Spinal cord (tissue), 10 donors: ENCODE results near the gene PKP3. TPM values are rescaled to one million over a fixed set of nuclear protein-coding genes. Genes with fewer than 3 reads are reported as not detected.
"Not testable (repeated sequence)": the region's sequence is repeated elsewhere in the genome, so short reads cannot be mapped to it uniquely, and the experiment has no call there.

Source experiments
- DNase-seq, 6 donors: peaks; one replicate each; pipeline versions ENCODE4 v3.0.0 to v3.0.0-alpha.2; 2013 to 2015; ENCODE audit warnings: low spot score in 6 of 6, low read depth in 4 of 6
- H3K27ac ChIP-seq: one replicate; pipeline ENCODE4 v1.5.1; 2013; ENCODE audit warnings: low read depth, low read length, control low read depth
- H3K27me3 ChIP-seq: one replicate; pipeline ENCODE4 v1.6.1; 2013; ENCODE audit warnings: low read length; ENCODE audit not compliant: control insufficient read depth, insufficient read depth
- H3K36me3 ChIP-seq: one replicate; pipeline ENCODE4 v1.6.1; 2013; ENCODE audit warnings: low read length; ENCODE audit not compliant: control insufficient read depth, insufficient read depth
- H3K4me1 ChIP-seq: one replicate; pipeline ENCODE4 v1.6.1; 2013; ENCODE audit warnings: low read length; ENCODE audit not compliant: control insufficient read depth, insufficient read depth
- H3K4me3 ChIP-seq: one replicate; pipeline ENCODE4 v1.5.1; 2013; ENCODE audit warnings: low read depth, low read length, control low read depth
- H3K9me3 ChIP-seq: one replicate; pipeline ENCODE4 v1.6.1; 2013; ENCODE audit warnings: low read length; ENCODE audit not compliant: control insufficient read depth, insufficient read depth
- WGBS: methylation state at CpG from one replicate; pipeline ENCODE4 v1.1.5; 2013; ENCODE audit warnings: missing lambda C conversion rate; ENCODE audit not compliant: insufficient coverage; 5-methylcytosine and 5-hydroxymethylcytosine counted together
- polyA plus RNA-seq, 2 donors: library from polyadenylated mRNA; unstranded; fragments of 120-200 nt; gene quantifications; one replicate each; pipeline ENCODE4 v1.2.1, GENCODE V29; 2013; ENCODE audit not compliant: insufficient read length in 2 of 2
- total RNA-seq, 2 donors: library from RNA; depleted of rRNA in 1 of 2; stranded (reverse); fragments of 120-200 nt in 1 of 2; fragments of >200 nt in 1 of 2; gene quantifications; one replicate each; pipeline versions ENCODE4 v1.2.3 to v1.2.4, GENCODE V29; 2013 to 2014
- donor health status: healthy.

PKP3 gene
- total and polyA plus RNA-seq, 4 donors = 0.61 to 1.3 (median 0.73) TPM

DNA sequence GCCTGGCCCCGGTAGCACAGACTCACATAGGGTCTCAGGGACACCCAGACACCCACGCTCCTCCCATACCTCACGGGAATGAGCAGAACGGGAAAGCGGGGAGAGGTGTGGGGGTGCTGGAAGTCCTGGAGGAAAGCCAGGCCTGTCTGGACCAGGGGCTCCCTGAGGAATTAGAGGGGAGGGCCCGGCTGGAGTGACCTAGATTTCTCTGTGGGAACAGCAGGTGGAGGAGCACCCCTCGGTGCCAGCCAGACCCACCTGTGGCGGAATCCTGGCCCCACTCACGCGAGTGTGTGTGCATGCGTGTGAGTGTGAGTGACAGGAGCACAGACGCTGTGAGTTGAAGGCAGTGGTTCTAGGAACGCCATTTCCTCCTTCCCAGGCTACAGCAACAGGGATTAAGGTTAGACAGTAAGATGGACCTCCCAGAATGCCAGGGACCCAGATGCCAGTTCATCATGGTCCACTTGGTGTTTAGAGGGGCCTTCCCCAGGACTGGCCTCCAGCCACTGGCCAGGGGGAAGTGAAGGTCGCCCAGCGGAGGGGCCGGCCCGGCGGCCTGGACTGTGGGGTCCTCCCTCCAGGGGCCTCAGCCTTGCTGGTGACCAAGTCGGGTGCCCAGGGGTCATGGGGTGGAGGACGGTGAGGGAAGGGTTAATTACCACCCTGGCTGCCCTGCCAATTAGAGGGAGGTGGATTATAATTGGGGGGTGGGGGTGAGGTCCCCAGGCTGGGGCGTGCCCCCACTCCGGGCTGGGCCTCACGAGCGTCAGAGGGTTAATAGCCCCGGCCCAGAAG lies 1.0 kb downstream of the PKP3 start:
- 77% methylated on average over 17 of the region's 25 CpGs for WGBS
- no peak overlapping the region for H3K27ac ChIP-seq

DNA sequence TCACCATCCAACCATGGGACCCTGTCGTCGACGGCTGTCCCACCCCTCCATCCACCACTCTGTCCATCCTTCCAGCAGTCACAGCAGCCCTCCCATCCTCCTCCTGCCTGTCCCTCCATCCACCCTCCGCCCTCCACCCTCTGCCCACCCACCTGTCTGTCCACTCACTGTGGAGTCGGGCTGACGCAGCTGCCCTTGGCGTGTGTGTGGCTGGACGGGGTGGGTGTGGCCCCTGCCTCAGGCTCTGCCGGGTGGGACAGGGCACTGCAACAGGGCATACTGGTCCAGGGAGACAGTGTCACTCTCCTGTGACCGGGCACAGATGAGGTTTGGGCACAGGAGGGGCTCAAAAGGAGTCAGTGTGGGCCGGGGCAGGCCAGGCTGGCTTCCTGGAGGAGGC lies 1.9 kb downstream of the PKP3 start:
- H3K36me3 ChIP-seq = no peaks in the 10 kb centered on the region
- peaks cover 13% of the 10 kb centered on the region for H3K27me3 ChIP-seq
- no peak overlapping the region for H3K4me3 ChIP-seq
- WGBS = 78% methylated on average over 11 of the region's 11 CpGs
- H3K4me1 ChIP-seq = peaks cover 14% of the 10 kb centered on the region
- no peak for DNase-seq
- no peaks in the 10 kb centered on the region for H3K9me3 ChIP-seq
- H3K27ac ChIP-seq = no peak overlapping the region

More for the DNA sequence above, 1.0 kb downstream of the PKP3 start:
- H3K4me1 ChIP-seq = peaks cover 14% of the 10 kb centered on the region
- no peaks in the 10 kb centered on the region for H3K9me3 ChIP-seq
- DNase-seq = no peak
- no peak overlapping the region for H3K4me3 ChIP-seq
- peaks cover 11% of the 10 kb centered on the region for H3K27me3 ChIP-seq
- H3K36me3 ChIP-seq = no peaks in the 10 kb centered on the region

- Histone ChIP-seq H3K27me3 (peaks cover 13% of the 10 kb centered on the region), H3K4me3 (peak overlapping the region; percentile 18), H3K4me1 (peaks cover 14% of the 10 kb centered on the region), H3K36me3 (no peaks in the 10 kb centered on the region), H3K27ac (no peak overlapping the region), H3K9me3 (no peaks in the 10 kb centered on the region)
- DNase-seq = no peak
- 32% methylated on average over 22 of the region's 23 CpGs for WGBS
Measured at GRCh38 chr11:396511-396947, 2.5 kb downstream of the PKP3 start.

GRCh38 chr11:396948-397548 lies 3.0 kb downstream of the PKP3 start:
- no peaks in the 10 kb centered on the region for H3K9me3 ChIP-seq
- H3K4me3 ChIP-seq = peak overlapping the region; percentile 18
- no peak overlapping the region for H3K27ac ChIP-seq
- DNase-seq = peak in 4 of 6 donors; percentile 27 to 70 (median 48)
- no peaks in the 10 kb centered on the region for H3K36me3 ChIP-seq
- H3K4me1 ChIP-seq = peaks cover 14% of the 10 kb centered on the region
- WGBS = 15% methylated on average over 43 of the region's 43 CpGs
- H3K27me3 ChIP-seq = peaks cover 13% of the 10 kb centered on the region

- no peak for DNase-seq
- 92% methylated on average over 20 of the region's 20 CpGs for WGBS
Measured at GRCh38 chr11:398826-399225, 4.8 kb downstream of the PKP3 start.

GRCh38 chr11:399731-400211 lies 5.8 kb downstream of the PKP3 start:
- no peaks in the 10 kb centered on the region for H3K9me3 ChIP-seq
- WGBS = 26% methylated on average over 21 of the region's 21 CpGs
- H3K27ac ChIP-seq = no peak overlapping the region

More at GRCh38 chr11:398826-399225, 4.8 kb downstream of the PKP3 start:
- Histone ChIP-seq H3K27me3 (peaks cover 22% of the 10 kb centered on the region), H3K4me1 (peaks cover 14% of the 10 kb centered on the region), H3K9me3 (no peaks in the 10 kb centered on the region), H3K27ac (no peak overlapping the region), H3K4me3 (no peak overlapping the region), H3K36me3 (no peaks in the 10 kb centered on the region)

GRCh38 chr11:400241-400689 lies 6.3 kb downstream of the PKP3 start:
- H3K36me3 ChIP-seq = peaks cover 5% of the 10 kb centered on the region
- no peak for DNase-seq
- no peak overlapping the region for H3K4me3 ChIP-seq
- no peaks in the 10 kb centered on the region for H3K9me3 ChIP-seq
- H3K4me1 ChIP-seq = peaks cover 14% of the 10 kb centered on the region
- H3K27me3 ChIP-seq = peaks cover 25% of the 10 kb centered on the region
- H3K27ac ChIP-seq = no peak overlapping the region
- 9% methylated on average over 45 of the region's 50 CpGs for WGBS

More at GRCh38 chr11:399731-400211, 5.8 kb downstream of the PKP3 start:
- H3K36me3 ChIP-seq = peaks cover 5% of the 10 kb centered on the region
- peaks cover 14% of the 10 kb centered on the region for H3K4me1 ChIP-seq
- DNase-seq = no peak
- no peak overlapping the region for H3K4me3 ChIP-seq
- H3K27me3 ChIP-seq = peaks cover 22% of the 10 kb centered on the region

GRCh38 chr11:401196-401595 lies 7.2 kb downstream of the PKP3 start:
- not testable (repeated sequence) for H3K36me3 ChIP-seq, H3K4me3 ChIP-seq, H3K27ac ChIP-seq, DNase-seq, H3K9me3 ChIP-seq
- WGBS = no CpG with 5 or more reads among the region's 52 CpGs
- peaks cover 25% of the 10 kb centered on the region for H3K27me3 ChIP-seq
- peaks cover 21% of the 10 kb centered on the region for H3K4me1 ChIP-seq

- DNase-seq = no peak
- H3K9me3 ChIP-seq = no peaks in the 10 kb centered on the region
- H3K4me3 ChIP-seq = no peak overlapping the region
- peaks cover 19% of the 10 kb centered on the region for H3K4me1 ChIP-seq
- peaks cover 27% of the 10 kb centered on the region for H3K27me3 ChIP-seq
- H3K27ac ChIP-seq = no peak overlapping the region
- peaks cover 5% of the 10 kb centered on the region for H3K36me3 ChIP-seq
- WGBS = 47% methylated on average over 45 of the region's 55 CpGs
Measured at GRCh38 chr11:403021-403760, 9.2 kb downstream of the PKP3 start.
